ENCODE results near the gene UPP2.

DNA sequence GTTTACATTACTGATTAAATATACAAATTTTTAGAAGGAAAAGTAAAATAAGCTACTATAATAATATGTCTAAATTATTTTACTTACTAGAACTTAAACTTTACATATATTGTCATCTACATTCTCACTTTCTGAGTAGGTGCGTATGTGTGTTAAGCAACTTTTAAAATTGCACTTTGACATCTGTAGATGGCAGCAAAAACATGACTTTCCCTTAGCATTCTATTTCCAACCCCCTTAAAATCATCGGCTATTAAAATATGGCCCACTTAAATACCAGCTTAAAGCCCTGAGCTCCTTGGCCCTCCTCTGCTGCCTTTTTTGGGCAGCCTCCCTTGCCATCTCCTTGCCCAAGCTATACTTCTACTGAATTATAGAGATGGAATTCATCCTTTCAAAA is 78.0 kb downstream of the UPP2 start:
- TF ChIP-seq BHLHE40 (IDR thresholded peaks at IDR 0.05; ENCODE audit: low read length) = no peak
- no peak for TF ChIP-seq U2AF2 (optimal IDR thresholded peaks at IDR 0.05; ENCODE audit: low read depth, low read length)
- no peak for TF ChIP-seq POLR2A (conservative IDR thresholded peaks at IDR 0.05)
- TF ChIP-seq YY1 (IDR thresholded peaks at IDR 0.05; ENCODE audit: borderline replicate concordance in 1 of 3, control insufficient read depth in 1 of 3, extremely low read depth in 1 of 3, insufficient read depth in 3 of 3, insufficient read length in 1 of 3, insufficient replicate concordance in 2 of 3, low read depth in 1 of 3, low read length in 2 of 3) = no peak
- TF ChIP-seq, protein P1, sequence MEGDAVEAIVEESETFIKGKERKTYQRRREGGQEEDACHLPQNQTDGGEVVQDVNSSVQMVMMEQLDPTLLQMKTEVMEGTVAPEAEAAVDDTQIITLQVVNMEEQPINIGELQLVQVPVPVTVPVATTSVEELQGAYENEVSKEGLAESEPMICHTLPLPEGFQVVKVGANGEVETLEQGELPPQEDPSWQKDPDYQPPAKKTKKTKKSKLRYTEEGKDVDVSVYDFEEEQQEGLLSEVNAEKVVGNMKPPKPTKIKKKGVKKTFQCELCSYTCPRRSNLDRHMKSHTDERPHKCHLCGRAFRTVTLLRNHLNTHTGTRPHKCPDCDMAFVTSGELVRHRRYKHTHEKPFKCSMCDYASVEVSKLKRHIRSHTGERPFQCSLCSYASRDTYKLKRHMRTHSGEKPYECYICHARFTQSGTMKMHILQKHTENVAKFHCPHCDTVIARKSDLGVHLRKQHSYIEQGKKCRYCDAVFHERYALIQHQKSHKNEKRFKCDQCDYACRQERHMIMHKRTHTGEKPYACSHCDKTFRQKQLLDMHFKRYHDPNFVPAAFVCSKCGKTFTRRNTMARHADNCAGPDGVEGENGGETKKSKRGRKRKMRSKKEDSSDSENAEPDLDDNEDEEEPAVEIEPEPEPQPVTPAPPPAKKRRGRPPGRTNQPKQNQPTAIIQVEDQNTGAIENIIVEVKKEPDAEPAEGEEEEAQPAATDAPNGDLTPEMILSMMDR (IDR thresholded peaks at IDR 0.05 in 2 of 3, conservative IDR thresholded peaks at IDR 0.05 in 1 of 3; ENCODE audit: insufficient read depth in 2 of 3, low read depth in 1 of 3, low read length in 3 of 3) = peak; percentile 36 to 69 (median 56); a peak in 5 of 6 replicates
- TF ChIP-seq, protein P2, sequence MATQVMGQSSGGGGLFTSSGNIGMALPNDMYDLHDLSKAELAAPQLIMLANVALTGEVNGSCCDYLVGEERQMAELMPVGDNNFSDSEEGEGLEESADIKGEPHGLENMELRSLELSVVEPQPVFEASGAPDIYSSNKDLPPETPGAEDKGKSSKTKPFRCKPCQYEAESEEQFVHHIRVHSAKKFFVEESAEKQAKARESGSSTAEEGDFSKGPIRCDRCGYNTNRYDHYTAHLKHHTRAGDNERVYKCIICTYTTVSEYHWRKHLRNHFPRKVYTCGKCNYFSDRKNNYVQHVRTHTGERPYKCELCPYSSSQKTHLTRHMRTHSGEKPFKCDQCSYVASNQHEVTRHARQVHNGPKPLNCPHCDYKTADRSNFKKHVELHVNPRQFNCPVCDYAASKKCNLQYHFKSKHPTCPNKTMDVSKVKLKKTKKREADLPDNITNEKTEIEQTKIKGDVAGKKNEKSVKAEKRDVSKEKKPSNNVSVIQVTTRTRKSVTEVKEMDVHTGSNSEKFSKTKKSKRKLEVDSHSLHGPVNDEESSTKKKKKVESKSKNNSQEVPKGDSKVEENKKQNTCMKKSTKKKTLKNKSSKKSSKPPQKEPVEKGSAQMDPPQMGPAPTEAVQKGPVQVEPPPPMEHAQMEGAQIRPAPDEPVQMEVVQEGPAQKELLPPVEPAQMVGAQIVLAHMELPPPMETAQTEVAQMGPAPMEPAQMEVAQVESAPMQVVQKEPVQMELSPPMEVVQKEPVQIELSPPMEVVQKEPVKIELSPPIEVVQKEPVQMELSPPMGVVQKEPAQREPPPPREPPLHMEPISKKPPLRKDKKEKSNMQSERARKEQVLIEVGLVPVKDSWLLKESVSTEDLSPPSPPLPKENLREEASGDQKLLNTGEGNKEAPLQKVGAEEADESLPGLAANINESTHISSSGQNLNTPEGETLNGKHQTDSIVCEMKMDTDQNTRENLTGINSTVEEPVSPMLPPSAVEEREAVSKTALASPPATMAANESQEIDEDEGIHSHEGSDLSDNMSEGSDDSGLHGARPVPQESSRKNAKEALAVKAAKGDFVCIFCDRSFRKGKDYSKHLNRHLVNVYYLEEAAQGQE (IDR thresholded peaks at IDR 0.05; ENCODE audit: borderline replicate concordance) = peak; percentile 70; the same call in 1 of the 2 replicates
- TF ChIP-seq, protein P2 (CRISPR knock-in tag; IDR thresholded peaks at IDR 0.05; ENCODE audit: low read depth) = no peak
- TF ChIP-seq, protein P3, sequence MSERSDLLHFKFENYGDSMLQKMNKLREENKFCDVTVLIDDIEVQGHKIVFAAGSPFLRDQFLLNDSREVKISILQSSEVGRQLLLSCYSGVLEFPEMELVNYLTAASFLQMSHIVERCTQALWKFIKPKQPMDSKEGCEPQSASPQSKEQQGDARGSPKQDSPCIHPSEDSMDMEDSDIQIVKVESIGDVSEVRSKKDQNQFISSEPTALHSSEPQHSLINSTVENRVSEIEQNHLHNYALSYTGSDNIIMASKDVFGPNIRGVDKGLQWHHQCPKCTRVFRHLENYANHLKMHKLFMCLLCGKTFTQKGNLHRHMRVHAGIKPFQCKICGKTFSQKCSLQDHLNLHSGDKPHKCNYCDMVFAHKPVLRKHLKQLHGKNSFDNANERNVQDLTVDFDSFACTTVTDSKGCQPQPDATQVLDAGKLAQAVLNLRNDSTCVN (CRISPR knock-in tag; IDR thresholded peaks at IDR 0.05) = no peak
- TF ChIP-seq, protein P4, sequence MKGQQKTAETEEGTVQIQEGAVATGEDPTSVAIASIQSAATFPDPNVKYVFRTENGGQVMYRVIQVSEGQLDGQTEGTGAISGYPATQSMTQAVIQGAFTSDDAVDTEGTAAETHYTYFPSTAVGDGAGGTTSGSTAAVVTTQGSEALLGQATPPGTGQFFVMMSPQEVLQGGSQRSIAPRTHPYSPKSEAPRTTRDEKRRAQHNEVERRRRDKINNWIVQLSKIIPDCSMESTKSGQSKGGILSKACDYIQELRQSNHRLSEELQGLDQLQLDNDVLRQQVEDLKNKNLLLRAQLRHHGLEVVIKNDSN (CRISPR knock-in tag; IDR thresholded peaks at IDR 0.05) = no peak
- no peak for TF ChIP-seq RFX5 (IDR thresholded peaks at IDR 0.05; ENCODE audit: low read depth, low read length)
- TF ChIP-seq OTX1 (CRISPR knock-in tag; IDR thresholded peaks at IDR 0.05) = no peak
- TF ChIP-seq NFE2 (IDR thresholded peaks at IDR 0.05; ENCODE audit: low read depth) = no peak

All from K562 (cell line).